Activated CD8-positive, alpha-beta memory T cell treated with anti-CD3 and anti-CD28 coated beads, Interleukin-2, amount 50 U/mL, for 1 hour (primary cell): ENCODE data around the gene SV2C.

Source experiments
- DNase-seq: peaks from one replicate; pipeline ENCODE4 v3.0.0-alpha.2; 2020; ENCODE audit errors: extremely low read depth

Gene SV2C

GRCh38 chr5:76104027-76104426 is 20.8 kb downstream of the SV2C start:
- no peak for DNase-seq

DNA sequence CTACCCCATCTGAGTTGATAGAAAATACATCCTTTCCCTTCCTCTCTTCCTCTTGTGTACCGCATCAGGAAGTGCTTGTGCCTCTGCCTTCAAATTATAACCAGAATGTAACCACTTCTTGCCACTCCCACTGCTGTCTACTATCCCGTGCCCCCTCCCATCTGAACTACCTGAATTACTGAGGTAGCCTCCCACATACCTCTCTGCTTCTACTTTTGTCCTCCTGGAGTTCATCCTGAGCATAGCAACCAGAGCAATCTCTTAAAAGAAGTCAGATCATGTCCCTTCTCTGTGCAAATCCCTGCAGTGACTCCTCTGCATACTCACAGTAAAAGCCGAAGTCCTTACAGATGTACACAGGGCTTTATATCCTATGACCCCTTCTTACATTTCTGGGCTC is 23.0 kb downstream of the SV2C start:
- DNase-seq, result no peak

DNA sequence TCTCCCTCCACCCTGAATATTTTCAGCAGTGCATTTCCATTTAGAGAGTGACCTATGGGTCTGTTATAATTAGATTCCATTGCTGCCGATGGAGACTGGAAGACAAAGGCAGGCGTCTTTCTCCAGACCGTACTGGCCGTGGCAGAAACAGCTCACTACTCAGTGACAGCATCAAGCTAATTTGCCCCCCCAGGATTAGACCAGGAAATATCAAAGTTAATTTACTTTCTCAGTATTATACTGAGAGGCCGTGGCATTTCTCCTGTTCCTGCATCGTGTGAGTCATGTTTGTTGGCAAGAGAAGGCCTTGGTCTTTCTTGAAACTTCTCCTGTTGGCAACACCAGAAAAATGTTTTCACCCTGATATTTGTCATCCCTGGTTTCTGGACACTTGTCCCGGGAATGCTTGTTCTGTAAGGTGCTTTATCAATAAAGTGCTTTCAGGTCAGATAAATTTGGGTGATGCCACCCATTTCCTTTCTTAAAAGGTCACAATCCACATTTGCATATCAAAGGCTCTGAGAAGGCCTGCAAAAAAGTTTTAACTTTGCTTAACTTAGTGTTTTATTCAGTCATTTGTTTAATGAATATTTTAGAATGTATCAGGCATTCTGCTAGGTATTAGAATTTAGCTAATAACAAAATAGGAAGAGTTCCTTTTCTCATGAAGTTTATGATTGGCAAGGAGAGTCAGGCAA is 28.4 kb downstream of the SV2C start:
- DNase-seq, result no peak

DNA sequence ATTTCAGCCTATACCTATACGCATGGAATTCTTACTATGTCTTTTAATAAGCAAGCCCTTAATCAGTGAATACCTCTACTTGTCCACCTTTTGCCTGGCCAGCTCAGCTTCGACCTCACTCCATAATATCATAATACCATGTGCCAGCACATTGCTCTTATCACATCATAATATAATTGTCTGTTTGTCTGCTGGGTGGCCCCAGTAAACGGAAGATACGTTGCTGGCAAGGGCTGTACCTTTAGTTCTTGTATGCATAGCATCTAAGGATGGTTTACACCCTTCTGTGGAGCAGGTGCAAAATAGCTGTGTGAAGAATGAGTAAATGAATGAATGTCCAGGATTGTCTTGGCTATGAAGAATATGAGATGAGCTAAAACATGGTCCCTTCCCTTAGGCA is 29.9 kb downstream of the SV2C start:
- no peak for DNase-seq

GRCh38 chr5:76114179-76114851 is 31.1 kb downstream of the SV2C start:
- DNase-seq, result no peak

GRCh38 chr5:76125346-76125745 is 42.2 kb downstream of the SV2C start:
- no peak for DNase-seq

DNA sequence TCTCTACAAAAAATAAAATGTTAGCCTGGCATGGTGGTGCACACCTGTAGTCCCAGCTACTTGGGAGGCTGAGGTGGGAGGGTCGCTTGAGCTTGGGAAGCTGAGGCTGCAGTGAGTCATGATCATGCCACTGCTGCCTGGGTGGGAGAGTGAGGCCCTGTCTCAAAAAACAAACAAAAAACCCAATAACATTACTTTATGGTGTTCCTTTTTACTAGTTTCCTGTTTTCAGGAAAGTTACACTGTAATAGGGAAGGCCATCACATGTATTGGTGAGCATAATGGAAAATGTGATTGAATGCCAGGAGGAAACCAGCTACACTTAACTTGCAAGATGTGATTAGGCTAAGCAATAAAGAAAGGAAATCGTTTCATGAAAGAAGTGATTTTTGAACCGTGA is 42.7 kb downstream of the SV2C start:
- no peak for DNase-seq

DNA sequence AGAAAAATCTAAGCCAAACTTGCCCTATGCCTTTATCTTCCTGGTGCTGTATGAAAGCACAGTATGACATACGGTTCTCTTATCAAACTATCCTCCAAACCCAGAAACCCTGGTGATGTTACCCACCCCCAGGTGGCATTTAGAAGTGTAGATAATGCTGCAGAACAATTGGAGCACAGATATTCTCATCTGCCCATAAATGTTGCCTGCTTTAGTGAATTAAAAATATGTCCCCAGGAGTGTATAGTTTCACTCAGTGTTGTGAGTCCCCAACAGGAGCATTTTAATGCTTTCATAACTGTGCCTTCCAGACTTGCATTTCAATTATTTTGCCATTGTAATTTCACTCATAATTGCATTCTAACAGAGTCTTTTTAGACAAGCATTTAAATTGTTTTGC is 50.8 kb downstream of the SV2C start:
- DNase-seq, result no peak

- DNase-seq, result no peak
Measured at GRCh38 chr5:76134646-76135045, 51.5 kb downstream of the SV2C start.

DNA sequence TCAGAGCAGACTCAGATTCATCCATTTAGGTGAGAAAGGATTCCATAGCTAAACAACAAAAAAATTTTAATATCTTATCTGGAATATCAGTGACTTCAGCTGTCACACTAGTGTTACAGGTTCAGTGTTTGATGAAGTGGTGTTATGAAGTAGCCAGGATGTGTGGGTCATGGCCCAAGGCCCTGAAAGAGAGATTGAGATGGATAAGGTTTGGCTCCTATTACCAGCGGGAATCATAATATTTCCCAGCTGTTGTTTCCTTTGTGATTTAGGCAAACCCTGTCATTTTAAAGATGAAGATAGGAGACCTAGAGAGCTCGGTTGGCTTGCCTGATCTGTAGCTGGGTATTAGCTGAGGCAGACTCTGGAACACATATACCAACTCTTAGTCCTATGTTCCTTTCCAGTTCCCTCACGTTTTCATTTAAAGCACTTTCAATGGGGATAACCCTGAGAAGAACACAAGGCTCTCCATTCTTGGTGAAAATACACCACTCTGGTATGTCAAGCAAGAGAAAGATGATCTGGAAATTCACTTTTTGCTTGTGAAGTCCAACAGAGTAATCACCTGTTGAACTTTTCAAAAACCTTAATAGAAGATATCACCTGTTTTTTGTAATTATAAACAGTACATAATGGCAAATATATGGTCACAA is 54.8 kb downstream of the SV2C start:
- no peak for DNase-seq

DNA sequence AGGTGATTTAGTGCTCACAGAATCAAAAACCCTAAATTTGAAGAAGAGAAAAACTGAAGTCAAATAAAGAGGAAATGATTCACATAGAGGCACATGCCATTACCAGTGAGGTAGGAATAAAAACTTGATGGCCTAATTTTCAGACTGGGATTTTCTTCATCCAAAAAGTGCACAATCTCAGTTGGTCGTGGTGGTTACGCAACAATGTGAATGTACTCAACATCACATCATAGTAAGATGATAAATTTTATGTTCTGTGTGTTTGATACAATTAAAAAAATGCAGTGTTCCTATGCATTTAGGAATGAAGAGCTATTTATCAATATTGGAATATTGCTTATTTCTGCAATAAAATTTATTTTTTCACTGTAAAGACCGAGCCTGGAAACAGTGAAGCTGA is 60.7 kb downstream of the SV2C start:
- no peak for DNase-seq

GRCh38 chr5:76144513-76145274 is 61.5 kb downstream of the SV2C start:
- DNase-seq, result no peak

DNA sequence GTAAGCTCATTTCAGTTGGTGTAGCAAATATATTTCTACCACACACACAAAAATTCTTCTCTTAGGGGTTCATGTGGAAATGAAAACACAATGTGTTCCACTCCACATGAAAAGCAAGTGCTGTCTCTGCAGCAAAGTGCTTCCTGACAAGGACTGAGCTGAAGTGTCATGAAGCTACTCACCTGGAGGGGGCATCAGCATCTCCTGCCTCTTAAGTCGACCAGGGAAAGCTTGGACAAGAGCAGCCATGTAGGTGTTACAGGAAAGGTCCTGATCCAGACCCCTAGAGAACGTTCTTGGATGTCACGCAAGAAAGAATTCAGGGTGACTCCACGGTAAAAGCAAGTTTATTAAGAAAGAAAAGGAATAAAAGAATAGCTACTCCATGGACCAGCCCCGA is 62.8 kb downstream of the SV2C start:
- no peak for DNase-seq

DNA sequence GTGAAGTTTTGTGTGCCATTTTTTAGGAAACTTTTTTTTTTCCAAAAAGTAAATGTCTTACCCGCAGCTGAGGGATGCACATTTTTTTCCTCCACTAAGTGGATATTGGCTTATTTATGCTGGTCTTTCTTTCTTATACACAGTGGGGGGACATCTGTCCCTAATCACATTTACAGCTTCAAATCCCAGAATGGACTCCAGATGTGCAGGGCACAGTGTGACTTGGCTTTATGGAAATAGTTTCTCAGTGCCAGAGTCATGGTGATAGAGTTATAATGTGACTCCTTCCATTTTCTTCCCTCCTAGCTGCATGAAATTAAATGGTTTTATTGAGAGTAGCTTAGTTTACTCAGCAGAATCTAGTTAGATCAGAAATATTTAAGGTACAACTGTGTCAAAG is 66.5 kb downstream of the SV2C start:
- DNase-seq, result no peak

DNA sequence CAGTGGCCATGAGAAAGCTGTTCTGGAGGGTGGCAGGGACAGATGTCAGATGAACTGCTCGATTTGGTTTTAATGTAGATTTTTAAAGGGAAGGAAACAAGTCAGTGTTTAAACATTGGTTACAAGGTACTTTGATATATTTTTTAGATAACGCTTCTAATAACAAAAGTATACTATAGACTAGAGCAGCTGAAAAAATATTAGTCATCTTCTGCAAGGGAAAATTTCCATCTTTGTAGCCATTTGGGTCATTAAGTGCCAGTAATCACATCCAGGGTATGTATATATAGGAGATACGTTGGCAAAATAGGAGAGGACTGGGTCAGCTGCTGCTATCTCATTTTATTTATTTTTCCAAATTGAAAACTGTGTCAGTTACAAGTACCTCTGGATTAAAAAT is 69.0 kb downstream of the SV2C start:
- DNase-seq, result no peak

DNA sequence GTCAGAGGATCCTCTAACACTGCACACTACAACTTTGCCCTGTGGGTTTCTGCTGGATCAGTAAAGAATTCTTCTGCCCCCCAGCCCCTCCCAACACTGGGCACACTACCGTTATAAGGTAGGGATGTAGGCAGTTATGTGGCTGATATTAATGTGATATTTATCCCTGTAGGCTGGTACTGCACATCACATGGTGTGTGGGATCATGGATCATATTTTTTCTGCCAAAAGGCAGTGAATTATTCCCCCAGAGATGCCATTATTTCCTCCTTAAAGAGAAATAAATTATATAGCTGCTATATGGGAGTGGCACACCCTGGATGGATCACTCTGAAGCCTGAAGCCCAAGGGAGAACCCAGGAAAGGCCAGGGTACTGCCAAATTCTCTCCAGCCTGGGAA is 69.5 kb downstream of the SV2C start:
- no peak for DNase-seq

DNA sequence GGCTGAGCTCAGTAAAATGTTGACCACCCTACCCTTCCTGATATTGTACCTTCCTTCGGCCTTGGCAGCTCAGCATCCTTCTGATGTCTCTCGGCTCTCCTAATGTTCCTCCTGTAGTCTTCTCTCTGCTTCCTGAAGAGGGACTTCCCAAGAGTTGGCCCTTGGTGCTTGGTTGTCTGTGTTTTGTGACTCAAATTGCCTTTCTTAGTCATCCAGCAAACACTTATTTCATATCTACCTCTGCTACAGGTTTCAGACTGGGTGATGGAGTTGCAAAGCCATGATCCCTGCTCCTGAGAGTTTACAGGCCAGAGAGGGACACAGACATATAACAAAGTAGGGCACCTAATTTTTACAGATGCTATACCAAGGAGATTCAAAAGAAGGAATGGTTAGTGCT is 70.1 kb downstream of the SV2C start:
- DNase-seq, result no peak

- DNase-seq, result no peak
Measured at GRCh38 chr5:76154009-76154690, 71.0 kb downstream of the SV2C start.

- DNase-seq, result no peak
Measured at GRCh38 chr5:76155536-76155935, 72.4 kb downstream of the SV2C start.

DNA sequence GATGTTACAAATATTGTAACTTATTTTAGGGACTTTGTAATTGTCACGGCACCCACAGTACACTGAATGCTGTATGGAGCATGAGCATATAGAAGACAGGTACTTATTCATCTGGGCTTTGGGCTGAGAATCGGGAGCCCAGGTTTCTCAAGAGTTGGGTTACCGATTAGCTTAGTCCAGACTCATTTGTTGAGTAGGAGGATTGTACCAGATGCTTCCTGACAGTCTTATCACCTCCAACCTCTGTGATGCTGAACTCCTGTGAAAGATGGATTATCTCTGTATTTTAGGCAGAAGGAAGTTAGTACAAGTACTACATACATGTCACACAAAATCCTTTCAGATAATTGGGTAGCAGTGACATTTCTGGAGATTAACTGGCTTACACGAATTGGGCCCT is 79.2 kb downstream of the SV2C start:
- no peak for DNase-seq

DNA sequence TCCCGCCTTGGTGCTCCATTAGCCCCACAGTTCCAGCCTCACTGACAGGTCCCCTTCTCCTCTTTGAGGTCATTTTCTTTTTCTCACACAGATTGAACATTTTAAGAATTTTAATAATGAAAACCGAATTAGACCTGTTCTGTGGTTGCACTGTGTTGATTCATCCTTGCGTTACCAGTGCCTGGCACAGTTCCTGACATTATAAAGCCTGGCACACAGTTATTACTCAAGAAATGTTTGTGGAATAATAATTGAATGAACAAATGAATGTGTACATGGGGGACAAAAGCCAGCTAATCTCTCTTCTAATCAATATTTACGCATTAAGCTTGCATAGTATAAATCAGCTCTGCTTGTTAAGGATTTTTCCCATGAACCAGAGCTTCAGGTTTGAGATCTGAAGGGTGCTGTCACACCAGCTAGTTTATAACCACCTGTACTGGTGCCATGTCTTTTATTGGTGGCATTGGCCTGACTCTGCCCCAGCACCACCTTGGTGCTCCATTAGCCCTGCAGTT is 80.0 kb downstream of the SV2C start:
- no peak for DNase-seq

GRCh38 chr5:76165029-76165428 is 81.8 kb downstream of the SV2C start:
- no peak for DNase-seq
